AML-193 (cell line): Measurements from ENCODE around the gene AUTS2.
"Not testable (repeated sequence)": the region's sequence is repeated elsewhere in the genome, so short reads cannot be mapped to it uniquely, and the experiment has no call there.

Experiments used
- DNase-seq, 2 experiments: peaks; one replicate each; lab custom pipeline; 2025; lab: John Stamatoyannopoulos, UW

AUTS2 gene

GRCh38 chr7:69759373-69759772 is 161.1 kb downstream of the AUTS2 start:
- no peak for DNase-seq

- DNase-seq = no peak
Observed at GRCh38 chr7:69761290-69761922, 163.1 kb downstream of the AUTS2 start.

- DNase-seq = no peak
Observed at GRCh38 chr7:69762821-69763352, 164.6 kb downstream of the AUTS2 start.

- DNase-seq = no peak
Observed at GRCh38 chr7:69763513-69763912, 165.2 kb downstream of the AUTS2 start.

- DNase-seq = no peak
Observed at GRCh38 chr7:69764147-69764546, 165.9 kb downstream of the AUTS2 start.

- no peak for DNase-seq
Observed at GRCh38 chr7:69764681-69765080, 166.4 kb downstream of the AUTS2 start.

GRCh38 chr7:69765879-69766278 is 167.6 kb downstream of the AUTS2 start:
- no peak for DNase-seq

- DNase-seq = no peak
Observed at GRCh38 chr7:69768986-69769595, 170.8 kb downstream of the AUTS2 start.

GRCh38 chr7:69769826-69770225 is 171.6 kb downstream of the AUTS2 start:
- no peak for DNase-seq

GRCh38 chr7:69770613-69771012 is 172.3 kb downstream of the AUTS2 start:
- DNase-seq = no peak

GRCh38 chr7:69772718-69773436 is 174.6 kb downstream of the AUTS2 start:
- DNase-seq = no peak

GRCh38 chr7:69773535-69774225 is 175.4 kb downstream of the AUTS2 start:
- no peak for DNase-seq

- DNase-seq = no peak
Observed at GRCh38 chr7:69775231-69775771, 177.0 kb downstream of the AUTS2 start.

- DNase-seq = no peak
Observed at GRCh38 chr7:69776611-69777010, 178.3 kb downstream of the AUTS2 start.

- DNase-seq = no peak
Observed at GRCh38 chr7:69778138-69778537, 179.9 kb downstream of the AUTS2 start.

GRCh38 chr7:69780379-69780778 is 182.1 kb downstream of the AUTS2 start:
- DNase-seq = no peak

GRCh38 chr7:69781412-69781846 is 183.2 kb downstream of the AUTS2 start:
- DNase-seq = no peak

GRCh38 chr7:69782917-69783684 is 184.8 kb downstream of the AUTS2 start:
- no peak for DNase-seq

- DNase-seq = not testable (repeated sequence)
Observed at GRCh38 chr7:69786130-69786529, 187.9 kb downstream of the AUTS2 start.

GRCh38 chr7:69786730-69787395 is 188.6 kb downstream of the AUTS2 start:
- DNase-seq = no peak
